Measurements from ENCODE around the gene KRT36. TPM values are rescaled to one million over a fixed set of nuclear protein-coding genes. Genes with fewer than 3 reads are reported as not detected.

Gene KRT36
- total RNA-seq, 4 donors from 2014 or later = 0.38 TPM; not detected in 3

DNA sequence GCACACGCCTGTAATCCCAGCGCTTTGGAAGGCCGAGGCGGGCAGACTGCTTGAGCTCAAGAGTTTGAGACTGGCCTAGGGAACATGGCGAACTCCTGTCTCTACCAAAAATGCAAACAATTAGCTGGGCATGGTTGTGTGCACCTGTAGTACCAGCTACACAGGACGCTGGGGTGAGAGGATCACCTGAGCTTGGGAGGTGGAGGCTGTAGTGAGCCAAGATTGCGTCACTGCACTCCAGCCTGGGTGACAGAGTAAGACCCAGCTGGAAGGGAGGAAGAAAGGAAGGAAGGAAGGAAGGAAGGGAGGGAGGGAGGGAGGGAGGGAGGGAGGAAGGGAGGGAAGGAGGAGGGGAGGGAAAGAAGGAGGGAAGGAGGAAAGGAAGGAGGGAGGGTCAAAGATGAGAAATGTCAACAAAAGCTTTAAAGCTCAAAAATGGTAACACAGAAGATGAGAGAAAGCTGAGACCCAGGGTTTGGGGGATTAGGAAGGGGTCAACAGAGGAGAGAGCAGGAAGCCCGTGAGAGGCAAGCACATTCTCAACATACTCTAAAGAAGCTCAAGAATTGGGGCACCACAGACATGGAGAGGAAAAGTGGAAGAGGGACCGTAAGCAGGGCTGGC is 43.3 kb upstream of the KRT36 start:
- no peak for DNase-seq
- Histone ChIP-seq H3K27me3 (peaks cover 0 to 48% (median 3%) of the 10 kb centered on the region in 4 donors), H3K9me3 (no peaks in the 10 kb centered on the region), H3K36me3 (no peaks in the 10 kb centered on the region), H3K27ac (peak overlapping the region in 2 of 4 donors; percentile 13 to 51), H3K4me1 (peaks cover 12 to 65% (median 17%) of the 10 kb centered on the region in 3 donors), H3K4me3 (no peak overlapping the region)
- intact Hi-C loops (cut with DNase I) = no loop called here
- WGBS, 2 donors = 55 to 76% methylated on average over 6 to 9 of the region's 9 CpGs
- TF ChIP-seq, protein P1, sequence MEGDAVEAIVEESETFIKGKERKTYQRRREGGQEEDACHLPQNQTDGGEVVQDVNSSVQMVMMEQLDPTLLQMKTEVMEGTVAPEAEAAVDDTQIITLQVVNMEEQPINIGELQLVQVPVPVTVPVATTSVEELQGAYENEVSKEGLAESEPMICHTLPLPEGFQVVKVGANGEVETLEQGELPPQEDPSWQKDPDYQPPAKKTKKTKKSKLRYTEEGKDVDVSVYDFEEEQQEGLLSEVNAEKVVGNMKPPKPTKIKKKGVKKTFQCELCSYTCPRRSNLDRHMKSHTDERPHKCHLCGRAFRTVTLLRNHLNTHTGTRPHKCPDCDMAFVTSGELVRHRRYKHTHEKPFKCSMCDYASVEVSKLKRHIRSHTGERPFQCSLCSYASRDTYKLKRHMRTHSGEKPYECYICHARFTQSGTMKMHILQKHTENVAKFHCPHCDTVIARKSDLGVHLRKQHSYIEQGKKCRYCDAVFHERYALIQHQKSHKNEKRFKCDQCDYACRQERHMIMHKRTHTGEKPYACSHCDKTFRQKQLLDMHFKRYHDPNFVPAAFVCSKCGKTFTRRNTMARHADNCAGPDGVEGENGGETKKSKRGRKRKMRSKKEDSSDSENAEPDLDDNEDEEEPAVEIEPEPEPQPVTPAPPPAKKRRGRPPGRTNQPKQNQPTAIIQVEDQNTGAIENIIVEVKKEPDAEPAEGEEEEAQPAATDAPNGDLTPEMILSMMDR (IDR thresholded peaks at IDR 0.05) = no peak
- TF ChIP-seq POLR2A (IDR thresholded peaks at IDR 0.05) = no peak

DNA sequence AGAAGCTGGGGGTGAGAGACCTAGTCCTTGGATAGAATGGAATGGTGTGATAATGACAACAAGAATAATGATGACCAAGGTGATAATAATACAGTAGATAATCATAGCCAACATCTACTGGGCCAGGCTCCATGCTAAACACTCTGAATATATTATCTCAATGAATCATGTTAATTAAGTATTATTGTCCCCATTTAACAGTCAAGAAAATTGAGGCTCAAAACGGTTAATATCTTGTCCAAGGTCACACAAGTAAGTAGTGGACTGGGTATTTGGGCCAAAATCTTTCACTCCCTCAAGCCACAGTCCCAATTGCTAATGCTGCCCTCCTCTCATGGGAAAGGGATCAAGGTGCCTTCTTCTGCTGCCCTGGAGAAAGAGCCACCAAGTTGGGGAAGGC is 42.3 kb upstream of the KRT36 start:
- intact Hi-C loops (cut with DNase I) = no loop called here
- TF ChIP-seq, protein P1 (IDR thresholded peaks at IDR 0.05) = no peak
- TF ChIP-seq POLR2A (IDR thresholded peaks at IDR 0.05) = no peak
- Histone ChIP-seq H3K36me3 (no peaks in the 10 kb centered on the region), H3K27ac (no peak overlapping the region), H3K4me3 (no peak overlapping the region), H3K9me3 (no peaks in the 10 kb centered on the region), H3K4me1 (peaks cover 16 to 65% (median 22%) of the 10 kb centered on the region in 3 donors), H3K27me3 (peaks cover 0 to 58% (median 10%) of the 10 kb centered on the region in 4 donors)
- WGBS, 2 donors = 59 to 67% methylated on average over 1 of the region's 1 CpG
- DNase-seq = no peak

DNA sequence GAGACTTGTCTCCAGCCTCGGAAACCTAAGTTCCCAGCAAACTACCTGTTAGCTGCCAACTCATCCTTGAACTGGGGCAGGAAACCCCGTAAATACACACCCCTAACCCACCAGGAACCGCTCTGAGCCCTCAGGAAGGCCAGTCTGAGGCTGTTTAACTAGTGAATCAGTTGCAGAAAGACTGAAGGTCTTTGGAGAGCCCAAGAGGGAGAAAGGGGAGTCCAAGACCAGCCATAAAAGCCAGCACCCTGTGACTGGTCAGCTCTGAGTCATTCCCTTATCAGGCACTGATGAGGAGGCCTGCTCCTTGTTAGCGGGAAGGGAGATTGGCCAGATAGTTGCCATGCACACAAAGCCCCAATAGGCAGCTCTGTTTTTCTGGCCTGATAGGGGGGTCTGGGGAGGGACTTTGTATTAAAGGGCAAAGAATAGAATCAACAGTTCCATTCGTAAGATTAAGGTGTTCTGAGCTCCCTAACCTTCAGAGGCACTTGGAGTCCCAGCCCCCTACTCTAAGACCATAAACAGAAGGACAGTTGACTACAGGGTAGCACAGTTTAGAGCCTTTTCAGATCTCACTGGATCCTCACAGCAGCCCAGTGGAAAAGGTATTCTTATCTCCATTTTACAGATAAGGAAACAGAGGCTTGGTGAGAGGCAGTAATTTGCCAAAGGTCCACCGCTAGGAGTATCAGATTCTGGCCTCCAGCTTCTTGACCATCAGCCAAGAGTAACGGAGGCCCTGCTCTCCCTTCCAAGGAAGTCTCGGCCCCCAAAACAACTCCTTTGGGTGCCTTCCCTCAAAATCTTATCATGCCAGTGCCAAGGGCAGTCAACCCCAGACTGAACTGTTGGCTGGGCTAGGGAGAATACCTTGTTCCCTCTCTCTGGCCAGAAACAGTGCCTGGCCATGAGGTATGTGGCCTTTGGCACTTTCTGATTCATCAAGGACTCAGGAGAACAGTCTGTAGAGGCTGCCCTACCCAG is 40.6 kb upstream of the KRT36 start:
- DNase-seq = no peak
- Histone ChIP-seq H3K9me3 (no peaks in the 10 kb centered on the region), H3K27me3 (peaks cover 0 to 72% (median 10%) of the 10 kb centered on the region in 4 donors), H3K4me1 (peaks cover 9 to 56% (median 18%) of the 10 kb centered on the region in 3 donors), H3K4me3 (no peak overlapping the region), H3K27ac (peak overlapping the region in 3 of 4 donors; percentile 85 to 92 (median 88)), H3K36me3 (no peaks in the 10 kb centered on the region)
- 56 to 71% methylated on average over 6 of the region's 8 CpGs for WGBS, 2 donors
- intact Hi-C loops (cut with DNase I) = no loop called here
- TF ChIP-seq, protein P1 (IDR thresholded peaks at IDR 0.05) = no peak
- TF ChIP-seq POLR2A (IDR thresholded peaks at IDR 0.05) = no peak

DNA sequence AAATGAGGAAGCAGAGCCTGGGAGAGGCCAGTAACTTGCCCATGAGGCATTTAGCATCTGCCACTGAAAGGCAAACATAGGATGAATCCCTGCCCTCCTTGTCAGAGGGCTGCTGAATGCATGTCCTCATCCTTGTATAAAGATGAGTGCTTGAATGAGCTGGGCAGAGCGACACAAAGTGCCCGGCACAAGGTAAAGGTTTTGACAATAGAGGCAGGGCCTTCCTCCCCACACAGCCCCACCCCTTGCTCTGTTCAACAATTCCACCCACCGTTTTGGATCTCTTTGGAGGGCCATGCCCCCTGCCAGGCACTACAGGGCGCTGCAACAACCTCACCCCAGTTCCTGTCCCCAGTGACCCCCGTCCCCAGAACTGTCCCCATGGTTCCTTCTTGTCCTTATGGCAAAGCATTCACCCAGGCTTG is 39.8 kb upstream of the KRT36 start:
- Histone ChIP-seq H3K4me3 (peak overlapping the region in 3 of 4 donors; percentile 63 to 68 (median 64)), H3K36me3 (peaks cover 0 to 7% (median 6%) of the 10 kb centered on the region in 3 donors), H3K27me3 (peaks cover 0 to 72% (median 10%) of the 10 kb centered on the region in 4 donors), H3K27ac (peak overlapping the region in 3 of 4 donors; percentile 85 to 92 (median 88)), H3K9me3 (no peaks in the 10 kb centered on the region), H3K4me1 (peaks cover 9 to 64% (median 18%) of the 10 kb centered on the region in 3 donors)
- intact Hi-C loops (cut with DNase I) = no loop called here
- TF ChIP-seq, protein P1 (IDR thresholded peaks at IDR 0.05) = no peak
- no peak for TF ChIP-seq POLR2A (IDR thresholded peaks at IDR 0.05)
- 65 to 67% methylated on average over 3 to 4 of the region's 5 CpGs for WGBS, 2 donors
- no peak for DNase-seq
